Astrocyte (in vitro differentiated cells and primary cell): ENCODE data around the gene TAF6. TPM values are rescaled to one million over a fixed set of nuclear protein-coding genes. Genes with fewer than 3 reads are reported as not detected.
A peak's percentile ranks its signal among the peaks of the same experiment; 100 is the strongest.

Experiments used
- DNase-seq: peaks from one replicate; pipeline ENCODE4 v3.0.0-alpha.2; 2010; ENCODE audit warnings: low read depth
- FAIRE-seq: peaks from 2 replicates; lab custom pipeline; 2011; peaks lifted over from hg19 to GRCh38; lab: Jason Lieb, UNC
- H2AFZ ChIP-seq: 2 replicates; pipeline ENCODE4 v1.6.0; 2012; ENCODE audit warnings: low read depth, low read length, inconsistent platforms
- H3K27ac ChIP-seq: 2 replicates; pipeline ENCODE4 v1.5.1; 2011; ENCODE audit warnings: low read depth, low read length, inconsistent platforms
- H3K27me3 ChIP-seq: 2 replicates; pipeline ENCODE4 v1.6.0; 2011; ENCODE audit warnings: low read length, inconsistent platforms; ENCODE audit not compliant: insufficient read depth
- H3K36me3 ChIP-seq: 2 replicates; pipeline ENCODE4 v1.5.1; 2011; ENCODE audit warnings: low read length, inconsistent platforms; ENCODE audit not compliant: insufficient read depth
- H3K4me1 ChIP-seq: 2 replicates; pipeline ENCODE4 v1.5.1; 2011; ENCODE audit warnings: low read length, inconsistent platforms; ENCODE audit not compliant: insufficient read depth
- H3K4me2 ChIP-seq: 2 replicates; pipeline ENCODE4 v1.6.0; 2012; ENCODE audit warnings: low read length, inconsistent platforms
- H3K4me3 ChIP-seq: 2 replicates; pipeline ENCODE4 v1.5.1; 2011; ENCODE audit warnings: low read depth, mild to moderate bottlenecking, low read length, inconsistent platforms; ENCODE audit not compliant: insufficient read depth
- H3K79me2 ChIP-seq: 2 replicates; pipeline ENCODE4 v1.6.0; 2012; ENCODE audit warnings: mild to moderate bottlenecking, low read length, inconsistent platforms; ENCODE audit not compliant: insufficient read depth
- H3K9ac ChIP-seq: 2 replicates; pipeline ENCODE4 v1.6.0; 2012; ENCODE audit warnings: mild to moderate bottlenecking, low read length, inconsistent platforms
- H3K9me3 ChIP-seq: 2 replicates; pipeline ENCODE4 v1.5.1; 2012; ENCODE audit warnings: low read depth, mild to moderate bottlenecking, low read length, inconsistent platforms; ENCODE audit not compliant: insufficient read depth
- H4K20me1 ChIP-seq: 2 replicates; pipeline ENCODE4 v1.6.0; 2012; ENCODE audit warnings: low read length, inconsistent platforms; ENCODE audit not compliant: insufficient read depth
- H3K27ac Mint-ChIP-seq: one replicate; pipeline ENCODE4 v1.8.0; 2021; ENCODE audit warnings: mild to moderate bottlenecking, mixed read lengths; ENCODE audit not compliant: unreplicated experiment
- H3K27me3 Mint-ChIP-seq: one replicate; pipeline ENCODE4 v1.8.0; 2021; ENCODE audit warnings: low read depth, mixed read lengths; ENCODE audit not compliant: unreplicated experiment
- H3K36me3 Mint-ChIP-seq: one replicate; pipeline ENCODE4 v1.8.0; 2021; ENCODE audit warnings: low read depth, mixed read lengths; ENCODE audit not compliant: unreplicated experiment
- H3K4me1 Mint-ChIP-seq: one replicate; pipeline ENCODE4 v1.8.0; 2021; ENCODE audit warnings: low read depth, mixed read lengths; ENCODE audit not compliant: unreplicated experiment
- H3K4me3 Mint-ChIP-seq: one replicate; pipeline ENCODE4 v1.8.0; 2021; ENCODE audit warnings: mild to moderate bottlenecking, moderate library complexity, mixed read lengths; ENCODE audit not compliant: unreplicated experiment
- H3K9me3 Mint-ChIP-seq: one replicate; pipeline ENCODE4 v1.8.0; 2021; ENCODE audit warnings: mild to moderate bottlenecking, mixed read lengths; ENCODE audit not compliant: unreplicated experiment
- EZH2 ChIP-seq: IDR thresholded peaks from 2 replicates; pipeline ENCODE4 v1.6.1; 2012; ENCODE audit warnings: mild to moderate bottlenecking, low read length, inconsistent platforms; ENCODE audit not compliant: insufficient read depth
- microRNA-seq: library from miRNA; unstranded; fragments of <30 nt; microRNA quantifications from one replicate; pipeline ENCODE4 v1.2.0, GENCODE V29; 2020
- total RNA-seq: library from RNA; stranded (reverse); gene quantifications from 2 replicates; pipeline ENCODE4 v1.2.1, GENCODE V29; 2021
- TF ChIP-seq, protein P1 (sequence below): IDR thresholded peaks from 2 replicates; pipeline ENCODE4 v1.5.1; 2011; ENCODE audit warnings: low read depth, mild to moderate bottlenecking, inconsistent platforms, low read length, moderate library complexity; ENCODE audit not compliant: insufficient read depth

TAF6 gene
- total RNA-seq, 1 donor from 2014 or later = 47.0 TPM

DNA sequence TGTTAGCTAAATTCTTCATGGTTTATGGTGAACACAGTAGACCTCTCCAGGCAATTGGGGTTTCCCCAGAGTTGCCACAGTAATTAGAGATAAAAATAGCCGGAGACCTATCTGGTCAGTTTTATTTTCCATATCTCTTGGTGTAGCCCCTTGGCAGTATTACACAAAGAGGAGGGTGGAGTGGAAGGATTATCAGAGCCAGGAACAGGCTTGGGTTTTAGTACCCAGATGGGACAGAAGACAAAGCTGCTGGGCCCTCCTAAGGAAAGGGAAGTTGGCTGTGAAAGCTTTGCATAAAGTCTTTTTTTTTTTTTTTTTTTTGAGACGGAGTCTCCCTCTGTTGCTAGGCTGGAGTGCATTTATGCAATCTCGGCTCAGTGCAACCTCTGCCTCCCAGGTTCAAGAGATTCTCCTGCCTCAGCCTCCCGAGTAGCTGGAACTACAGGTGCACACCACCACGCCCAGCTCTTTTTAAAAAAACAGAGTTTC, 59.9 kb downstream of the TAF6 start:
- peaks cover 2% of the 10 kb centered on the region for H3K9me3 Mint-ChIP-seq
- no peak for DNase-seq
- FAIRE-seq = no peak
- Histone ChIP-seq H3K9ac (no peak overlapping the region), H3K4me3 (no peak overlapping the region), H3K79me2 (peaks cover 3% of the 10 kb centered on the region), H3K36me3 (peaks cover 17% of the 10 kb centered on the region), H3K4me1 (no peaks in the 10 kb centered on the region), H3K27me3 (no peaks in the 10 kb centered on the region), H3K4me2 (no peak overlapping the region), H3K27ac (no peak overlapping the region), H2AFZ (no peak overlapping the region), H4K20me1 (peaks cover 3% of the 10 kb centered on the region), H3K9me3 (peaks cover 6% of the 10 kb centered on the region)
- H3K36me3 Mint-ChIP-seq = peaks cover 36% of the 10 kb centered on the region
- no peaks in the 10 kb centered on the region for H3K4me1 Mint-ChIP-seq
- H3K27ac Mint-ChIP-seq = no peak overlapping the region
- H3K27me3 Mint-ChIP-seq = no peaks in the 10 kb centered on the region
- TF ChIP-seq, protein P1, sequence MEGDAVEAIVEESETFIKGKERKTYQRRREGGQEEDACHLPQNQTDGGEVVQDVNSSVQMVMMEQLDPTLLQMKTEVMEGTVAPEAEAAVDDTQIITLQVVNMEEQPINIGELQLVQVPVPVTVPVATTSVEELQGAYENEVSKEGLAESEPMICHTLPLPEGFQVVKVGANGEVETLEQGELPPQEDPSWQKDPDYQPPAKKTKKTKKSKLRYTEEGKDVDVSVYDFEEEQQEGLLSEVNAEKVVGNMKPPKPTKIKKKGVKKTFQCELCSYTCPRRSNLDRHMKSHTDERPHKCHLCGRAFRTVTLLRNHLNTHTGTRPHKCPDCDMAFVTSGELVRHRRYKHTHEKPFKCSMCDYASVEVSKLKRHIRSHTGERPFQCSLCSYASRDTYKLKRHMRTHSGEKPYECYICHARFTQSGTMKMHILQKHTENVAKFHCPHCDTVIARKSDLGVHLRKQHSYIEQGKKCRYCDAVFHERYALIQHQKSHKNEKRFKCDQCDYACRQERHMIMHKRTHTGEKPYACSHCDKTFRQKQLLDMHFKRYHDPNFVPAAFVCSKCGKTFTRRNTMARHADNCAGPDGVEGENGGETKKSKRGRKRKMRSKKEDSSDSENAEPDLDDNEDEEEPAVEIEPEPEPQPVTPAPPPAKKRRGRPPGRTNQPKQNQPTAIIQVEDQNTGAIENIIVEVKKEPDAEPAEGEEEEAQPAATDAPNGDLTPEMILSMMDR = no peak
- TF ChIP-seq EZH2 = no peak
- no peak overlapping the region for H3K4me3 Mint-ChIP-seq

Small RNA genes lying within 50 kb of the gene (microRNA-seq; reads per million reads assigned to microRNA genes)
- gene MIR106B (4,538 reads per million, percentile 92 among the genes with 10 or more reads in this experiment), gene MIR25 (677 reads per million, percentile 80 among the genes with 10 or more reads in this experiment), gene MIR4658 (1.6 reads per million), gene MIR93 (14,930 reads per million, percentile 97 among the genes with 10 or more reads in this experiment)

Other genes with a start within 250 kb of the TAF6 start
- not detected in 2 replicates for gene OR2AE1, start 242.3 kb downstream of the TAF6 start, total RNA-seq
- gene TRIM4, start 199.8 kb downstream of the TAF6 start, total RNA-seq = 4.1 and 4.6 TPM in 2 replicates
- not detected in 2 replicates for gene GJC3, start 189.7 kb downstream of the TAF6 start, total RNA-seq
- gene AZGP1, start 143.3 kb downstream of the TAF6 start, total RNA-seq = not detected in 2 replicates
- 70.3 and 70.8 TPM in 2 replicates for gene ZKSCAN1, start 103.8 kb downstream of the TAF6 start, total RNA-seq
- gene ZSCAN21, start 69.6 kb downstream of the TAF6 start, total RNA-seq = 10.1 and 11.1 TPM in 2 replicates
- gene ZNF3, start 37.6 kb downstream of the TAF6 start, total RNA-seq = 24.0 TPM in 2 replicates
- gene COPS6, start 30.4 kb downstream of the TAF6 start, total RNA-seq = 87.9 and 95.3 TPM in 2 replicates
- 39.7 and 55.2 TPM in 2 replicates for gene MCM7, start 18.0 kb downstream of the TAF6 start, total RNA-seq
- gene AP4M1, start 17.7 kb downstream of the TAF6 start, total RNA-seq = 14.7 and 15.5 TPM in 2 replicates
- 16.4 and 18.5 TPM in 2 replicates for gene CNPY4, start 276 bp upstream of the TAF6 start, total RNA-seq
- gene MBLAC1, start 7.6 kb upstream of the TAF6 start, total RNA-seq = 2.3 and 2.7 TPM in 2 replicates
- gene LAMTOR4, start 29.6 kb upstream of the TAF6 start, total RNA-seq = 59.9 and 62.7 TPM in 2 replicates
- gene TRAPPC14, start 39.4 kb upstream of the TAF6 start, total RNA-seq = 18.7 and 19.5 TPM in 2 replicates
- 3.1 and 3.4 TPM in 2 replicates for gene GAL3ST4, start 49.3 kb upstream of the TAF6 start, total RNA-seq
- 6.5 and 7.6 TPM in 2 replicates for gene GPC2, start 58.0 kb upstream of the TAF6 start, total RNA-seq
- 0.34 and 0.36 TPM in 2 replicates for gene STAG3, start 58.6 kb upstream of the TAF6 start, total RNA-seq
- gene PVRIG, start 100.6 kb upstream of the TAF6 start, total RNA-seq = not detected in 2 replicates
- not detected in 2 replicates for gene SPDYE3, start 188.3 kb upstream of the TAF6 start, total RNA-seq
- gene PILRB, start 238.8 kb upstream of the TAF6 start, total RNA-seq = 19.9 and 21.1 TPM in 2 replicates